Putamen (tissue), 1 donor: ENCODE measurements around the gene LSAMP.

Source experiments
- DNase-seq: peaks from one replicate; pipeline ENCODE4 v3.0.0-alpha.2; 2016; ENCODE audit warnings: low spot score

The LSAMP gene

GRCh38 chr3:116445311-116445841 is at the start of gene LSAMP:
Gene LSAMP, minus strand, starts transcription at chr3:116445487.
- DNase-seq: peak; percentile 85

GRCh38 chr3:116492379-116492778 is 47.1 kb upstream of the LSAMP start:
- no peak for DNase-seq

- DNase-seq: no peak
Measured at GRCh38 chr3:116483135-116483534, 37.8 kb upstream of the LSAMP start.

- no peak for DNase-seq
Measured at GRCh38 chr3:116476691-116477090, 31.4 kb upstream of the LSAMP start.

GRCh38 chr3:116474801-116475200 is 29.5 kb upstream of the LSAMP start:
- no peak for DNase-seq

- no peak for DNase-seq
Measured at GRCh38 chr3:116474032-116474780, 28.9 kb upstream of the LSAMP start.

- no peak for DNase-seq
Measured at GRCh38 chr3:116473602-116474001, 28.3 kb upstream of the LSAMP start.

GRCh38 chr3:116470605-116471197 is 25.4 kb upstream of the LSAMP start:
- DNase-seq: no peak

GRCh38 chr3:116469546-116469945 is 24.3 kb upstream of the LSAMP start:
- DNase-seq: no peak

- no peak for DNase-seq
Measured at GRCh38 chr3:116464276-116464798, 19.1 kb upstream of the LSAMP start.

- no peak for DNase-seq
Measured at GRCh38 chr3:116453666-116454346, 8.5 kb upstream of the LSAMP start.

- DNase-seq: no peak
Measured at GRCh38 chr3:116449546-116450350, 4.5 kb upstream of the LSAMP start.

- DNase-seq: peak; percentile 83
Measured at GRCh38 chr3:116445990-116446389, 703 bp upstream of the LSAMP start.

- DNase-seq: no peak
Measured at GRCh38 chr3:116444819-116445310, 422 bp downstream of the LSAMP start.

GRCh38 chr3:116444115-116444747 is 1.1 kb downstream of the LSAMP start:
- DNase-seq: peak; percentile 27

GRCh38 chr3:116443191-116443661 is 2.1 kb downstream of the LSAMP start:
- DNase-seq: peak; percentile 42

GRCh38 chr3:116442331-116443021 is 2.8 kb downstream of the LSAMP start:
- DNase-seq: peak; percentile 13

- peak; percentile 14 for DNase-seq
Measured at GRCh38 chr3:116441652-116442051, 3.6 kb downstream of the LSAMP start.

GRCh38 chr3:116440196-116440595 is 5.1 kb downstream of the LSAMP start:
- DNase-seq: no peak

GRCh38 chr3:116433552-116433951 is 11.7 kb downstream of the LSAMP start:
- no peak for DNase-seq
